ENCODE results near the gene ANKRD27.

ANKRD27 gene

DNA sequence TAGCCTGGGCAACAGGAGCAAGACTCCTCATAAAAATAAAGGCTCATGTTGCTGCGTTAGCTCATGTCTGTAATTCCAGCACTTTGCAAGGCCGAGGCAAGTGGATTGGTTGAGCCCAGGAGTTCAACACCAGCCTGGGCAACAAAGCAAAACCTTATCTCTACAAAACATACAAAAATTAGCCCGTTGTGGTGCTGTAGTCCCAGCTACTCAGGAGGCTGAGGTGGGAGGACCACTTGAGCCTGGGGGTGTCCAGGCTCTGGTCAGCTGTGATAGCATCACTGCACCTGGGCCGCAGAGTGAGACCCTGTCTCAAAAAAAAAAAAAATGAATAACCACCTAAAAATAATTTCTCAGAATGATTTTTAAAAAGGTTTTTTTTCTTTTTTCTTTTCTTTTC lies 12.7 kb upstream of the ANKRD27 start:
- DNase-seq, result no peak
- in situ Hi-C loops (cut with HindIII; ENCODE audit: low pct_ligation_motif_present, low sequenced_read_pairs), result no loop called here
- H3K27me3 ChIP-seq (replicated peaks), result no peaks in the 10 kb centered on the region
- no peaks in the 10 kb centered on the region for H3K36me3 ChIP-seq (replicated peaks)
- no peak for TF ChIP-seq CTCF (IDR thresholded peaks at IDR 0.05; ENCODE audit: low read depth, low read length, missing control alignments)
- no peak overlapping the region for H3K4me3 ChIP-seq (ENCODE audit: low read depth, low read length)
- no peak overlapping the region for H3K27ac ChIP-seq

DNA sequence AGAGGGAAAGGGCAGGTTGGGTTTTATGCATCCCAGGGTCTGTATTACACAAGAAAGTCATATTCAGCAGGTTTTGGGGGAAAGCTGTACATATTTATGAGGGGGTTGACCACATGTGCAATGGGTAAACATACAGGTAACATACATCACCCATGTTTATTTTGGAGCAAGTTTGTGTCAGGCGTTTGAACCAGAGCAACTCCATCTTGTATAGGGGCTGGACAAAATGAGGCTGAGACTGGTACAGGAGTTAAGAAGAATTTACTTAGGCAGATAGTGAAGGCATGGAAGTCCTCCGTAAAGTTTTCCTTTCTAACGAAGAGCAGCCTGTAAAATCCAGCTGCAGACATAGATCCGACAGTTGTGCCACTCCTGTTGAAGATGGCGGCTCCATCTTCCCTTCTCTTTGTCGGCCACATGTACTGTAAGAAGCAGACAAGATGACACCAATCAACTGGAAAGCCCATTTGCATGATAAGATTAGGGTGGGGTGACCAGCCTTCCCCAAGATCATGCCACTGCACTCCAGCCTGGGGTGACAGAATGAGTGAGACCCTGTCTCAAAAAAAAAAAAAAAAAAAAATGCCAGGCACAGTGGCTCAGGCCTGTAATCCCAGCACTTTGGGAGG lies 12.0 kb upstream of the ANKRD27 start:
- no peak overlapping the region for H3K27ac ChIP-seq
- DNase-seq, result no peak
- no peak overlapping the region for H3K4me3 ChIP-seq (ENCODE audit: low read depth, low read length)
- no peaks in the 10 kb centered on the region for H3K36me3 ChIP-seq (replicated peaks)
- in situ Hi-C loops (cut with HindIII; ENCODE audit: low pct_ligation_motif_present, low sequenced_read_pairs), result no loop called here
- H3K27me3 ChIP-seq (replicated peaks), result no peaks in the 10 kb centered on the region
- TF ChIP-seq CTCF (IDR thresholded peaks at IDR 0.05; ENCODE audit: low read depth, low read length, missing control alignments), result no peak

DNA sequence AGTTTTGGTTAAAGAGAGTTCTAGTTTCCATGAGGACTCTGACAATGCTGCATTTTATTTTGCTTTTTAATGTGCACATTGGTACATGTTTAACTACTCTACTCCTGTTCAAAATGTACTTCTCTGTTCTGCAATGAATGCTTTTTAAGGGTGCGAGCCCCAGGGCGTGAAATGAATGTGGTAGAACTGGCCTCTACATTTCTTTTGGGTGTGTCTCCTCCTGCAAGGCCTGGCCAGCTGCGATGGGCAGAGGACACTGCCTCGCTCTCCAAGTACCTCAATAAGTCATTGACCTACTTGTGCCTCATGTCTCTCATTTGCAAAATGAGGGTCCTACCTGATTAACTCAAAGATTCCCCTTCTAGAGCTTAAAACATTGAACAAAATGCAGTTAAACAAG lies 7.3 kb upstream of the ANKRD27 start:
- no peak for DNase-seq
- in situ Hi-C loops (cut with HindIII; ENCODE audit: low pct_ligation_motif_present, low sequenced_read_pairs), result no loop called here
- peaks cover 8% of the 10 kb centered on the region for H3K27me3 ChIP-seq (replicated peaks)
- no peak overlapping the region for H3K27ac ChIP-seq
- H3K36me3 ChIP-seq (replicated peaks), result no peaks in the 10 kb centered on the region
- H3K4me3 ChIP-seq (ENCODE audit: low read depth, low read length), result no peak overlapping the region
- TF ChIP-seq CTCF (IDR thresholded peaks at IDR 0.05; ENCODE audit: low read depth, low read length, missing control alignments), result no peak

- no peaks in the 10 kb centered on the region for H3K36me3 ChIP-seq (replicated peaks)
- in situ Hi-C loops (cut with HindIII; ENCODE audit: low pct_ligation_motif_present, low sequenced_read_pairs), result no loop called here
- peaks cover 21% of the 10 kb centered on the region for H3K27me3 ChIP-seq (replicated peaks)
- no peak for TF ChIP-seq CTCF (IDR thresholded peaks at IDR 0.05; ENCODE audit: low read depth, low read length, missing control alignments)
- no peak overlapping the region for H3K27ac ChIP-seq
- no peak for DNase-seq
- H3K4me3 ChIP-seq (ENCODE audit: low read depth, low read length), result no peak overlapping the region
These were observed 6.0 kb upstream of the ANKRD27 start for GRCh38 chr19:32680986-32681385.

GRCh38 chr19:32677657-32678056 lies 2.7 kb upstream of the ANKRD27 start:
- H3K4me3 ChIP-seq (ENCODE audit: low read depth, low read length), result no peak overlapping the region
- H3K36me3 ChIP-seq (replicated peaks), result no peaks in the 10 kb centered on the region
- DNase-seq, result no peak
- in situ Hi-C loops (cut with HindIII; ENCODE audit: low pct_ligation_motif_present, low sequenced_read_pairs), result no loop called here
- peak; percentile 11 for TF ChIP-seq CTCF (IDR thresholded peaks at IDR 0.05; ENCODE audit: low read depth, low read length, missing control alignments)
- no peak overlapping the region for H3K27ac ChIP-seq
- peaks cover 23% of the 10 kb centered on the region for H3K27me3 ChIP-seq (replicated peaks)

GRCh38 chr19:32676895-32677359 lies 1.9 kb upstream of the ANKRD27 start:
- H3K36me3 ChIP-seq (replicated peaks), result no peaks in the 10 kb centered on the region
- in situ Hi-C loops (cut with HindIII; ENCODE audit: low pct_ligation_motif_present, low sequenced_read_pairs), result no loop called here
- H3K4me3 ChIP-seq (ENCODE audit: low read depth, low read length), result no peak overlapping the region
- TF ChIP-seq CTCF (IDR thresholded peaks at IDR 0.05; ENCODE audit: low read depth, low read length, missing control alignments), result no peak
- H3K27me3 ChIP-seq (replicated peaks), result peaks cover 23% of the 10 kb centered on the region
- DNase-seq, result no peak
- H3K27ac ChIP-seq, result no peak overlapping the region

All from brain microvascular endothelial cell (primary cell).